Activated CD8-positive, alpha-beta memory T cell treated with anti-CD3 and anti-CD28 coated beads for 36 hours (primary cell): ENCODE results near the gene FBXW8. TPM values are rescaled to one million over a fixed set of nuclear protein-coding genes. Genes with fewer than 3 reads are reported as not detected.

Source experiments
- CTCF ChIA-PET: fragments of 350-600 bp; sonication (Branson Sonifier 250); formaldehyde crosslinking; loops from one replicate; lab custom pipeline; 2021; ENCODE audit warnings: antibody characterized with exemption; lab: Charles Lee
- POLR2A ChIA-PET: fragments of 350-600 bp; sonication (Branson Sonifier 250); formaldehyde crosslinking; loops from one replicate; lab custom pipeline; 2021; ENCODE audit warnings: antibody characterized with exemption; lab: Charles Lee
- total RNA-seq, 2 experiments: library from RNA; stranded (reverse); gene quantifications; one replicate each; pipeline ENCODE4 v1.2.3, GENCODE V29; 2021

FBXW8 gene
- total RNA-seq, 2 experiments from 2014 or later = 7.6 to 9.1 TPM

DNA sequence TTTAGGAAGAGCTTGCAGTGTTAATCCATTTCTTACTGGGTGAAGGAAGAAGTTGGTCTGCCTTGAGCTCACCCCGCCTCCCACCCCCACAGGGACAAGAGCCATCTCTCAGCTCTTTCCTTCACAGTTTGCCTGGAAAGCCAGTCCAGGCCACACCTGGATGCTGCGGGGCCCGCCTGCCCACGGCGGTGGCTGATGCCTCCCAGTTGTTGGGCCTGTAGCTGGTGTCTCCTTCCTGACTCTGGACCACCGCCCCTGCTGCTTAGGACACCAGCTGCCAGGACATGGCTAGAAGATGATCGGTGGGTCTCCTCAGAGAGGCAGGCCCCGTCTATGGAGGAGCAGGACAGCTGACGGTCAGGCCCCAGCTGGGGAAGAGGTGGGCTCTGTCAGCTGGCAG is 95.6 kb downstream of the FBXW8 start:
- ChIA-PET CTCF (interaction anchor here (0.6 kb wide), 1 partner anchor 139 kb away, joined by 3 read pairs; no protein-coding TSS in a partner anchor), POLR2A (no interaction called here)

DNA sequence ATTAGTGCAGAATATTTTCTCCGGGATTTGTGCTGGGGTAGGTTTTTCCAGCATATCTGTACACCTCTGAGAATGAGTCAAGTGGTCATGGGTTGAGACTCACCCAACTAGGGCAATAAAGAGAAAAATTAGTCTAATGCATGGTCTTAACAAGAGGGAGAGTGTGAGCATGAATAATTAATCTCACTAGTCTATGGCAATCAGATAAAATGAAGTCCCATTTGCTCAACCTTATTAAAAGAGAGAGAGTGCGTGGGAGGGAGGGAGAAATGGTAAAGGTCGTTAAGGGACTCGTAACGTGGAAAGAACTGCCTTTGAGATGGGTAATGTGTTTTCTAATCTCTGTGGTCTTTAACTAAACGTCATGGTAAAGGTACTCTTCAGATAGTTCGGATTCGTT is 96.8 kb downstream of the FBXW8 start:
- POLR2A ChIA-PET = no interaction called here
- CTCF ChIA-PET = no interaction called here

DNA sequence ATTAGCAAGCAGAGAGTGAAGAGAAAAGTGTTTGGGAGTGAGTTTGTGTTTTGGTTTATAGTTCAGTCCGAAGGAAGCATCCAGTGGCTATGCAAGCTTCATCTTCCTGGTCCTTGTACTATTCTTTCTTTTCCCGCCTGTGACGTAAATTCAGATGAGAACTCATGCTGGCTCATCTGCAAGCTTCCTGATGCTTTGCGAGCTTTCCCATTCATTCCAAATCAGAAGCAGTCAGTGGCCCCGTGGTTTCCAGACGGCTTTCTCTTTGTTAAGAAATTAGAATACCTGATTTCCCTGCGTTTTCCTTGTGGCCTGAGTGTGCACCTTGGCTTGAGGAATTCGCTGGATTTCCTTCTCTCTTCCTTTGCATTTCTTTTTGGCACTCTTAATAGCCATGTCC is 99.0 kb downstream of the FBXW8 start:
- CTCF ChIA-PET = no interaction called here

DNA sequence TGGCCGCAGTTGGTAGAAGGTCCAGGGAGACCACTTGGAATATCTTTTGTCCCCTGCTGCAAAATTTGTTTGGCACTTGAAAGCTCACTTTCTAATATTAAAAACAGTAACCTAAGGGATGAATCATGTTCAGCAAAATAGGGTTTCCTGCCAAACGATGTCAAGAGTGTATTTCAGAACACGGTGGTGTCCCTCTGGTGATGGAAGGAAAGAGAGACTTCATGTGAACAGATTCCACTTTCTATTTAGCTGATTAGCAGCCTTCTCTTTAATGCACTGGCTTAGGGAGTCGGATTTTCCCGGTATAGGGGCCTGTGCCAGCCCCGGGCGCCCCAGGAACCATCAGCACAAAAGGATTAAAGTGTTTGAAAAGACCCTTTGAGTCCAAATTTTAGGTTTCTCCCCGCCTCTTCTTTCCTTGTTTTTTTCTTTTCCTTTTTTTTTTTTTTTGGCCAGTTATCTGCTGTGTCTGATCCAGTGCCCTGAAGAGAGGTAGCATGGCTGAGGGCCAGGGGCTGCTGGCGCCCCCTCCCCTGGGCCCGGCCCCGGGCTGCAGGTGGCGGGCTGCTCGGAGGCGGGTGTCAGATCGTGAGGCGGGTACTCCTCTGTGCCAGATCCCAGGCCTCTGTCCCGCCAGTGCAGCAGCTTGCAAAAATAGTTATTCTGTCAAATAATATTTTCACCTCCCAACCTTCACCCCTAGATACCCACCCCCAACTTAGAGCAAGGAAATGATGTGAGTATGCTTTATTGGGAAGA is 100.1 kb downstream of the FBXW8 start:
- ChIA-PET POLR2A (no interaction called here), CTCF (no interaction called here)

More for the DNA sequence above, 99.0 kb downstream of the FBXW8 start:
- POLR2A ChIA-PET = no interaction called here

DNA sequence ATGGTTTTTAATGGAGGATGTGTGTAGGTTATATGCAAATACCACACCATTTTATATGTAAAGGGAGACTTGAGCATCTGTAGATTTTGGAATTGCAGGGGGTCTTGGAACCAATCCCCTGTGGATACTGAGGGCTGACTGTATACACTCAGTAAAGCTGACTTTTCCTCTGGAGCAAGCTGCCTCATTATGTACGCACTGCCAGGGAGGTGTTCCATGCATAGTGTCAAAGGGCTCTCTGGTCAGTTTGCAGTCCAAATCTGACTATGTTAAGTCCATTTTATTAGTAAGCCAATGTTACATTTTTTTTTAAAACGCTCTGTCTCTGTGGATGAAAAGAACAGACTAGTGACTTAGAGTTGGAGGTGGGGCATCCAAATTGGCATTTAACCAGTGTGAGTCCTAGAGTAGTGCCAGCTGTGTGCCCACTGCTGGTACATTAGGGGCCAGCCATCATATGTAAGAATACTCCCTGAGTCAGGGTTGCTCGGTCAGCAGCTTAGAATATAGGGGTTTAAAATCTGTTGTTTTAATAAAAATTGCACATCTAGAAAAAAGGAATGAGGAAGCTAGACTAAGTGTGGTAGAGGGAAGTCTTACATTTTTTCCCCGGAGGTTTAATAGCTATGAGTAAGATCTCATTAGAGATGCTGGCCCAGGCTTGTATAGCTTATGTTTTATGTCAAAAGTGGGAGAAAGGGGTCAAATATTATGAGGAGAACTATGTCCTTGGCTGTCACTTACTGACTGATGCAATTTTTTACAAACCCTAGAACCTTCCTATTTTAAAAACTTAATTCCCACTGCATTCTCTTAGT is 101.4 kb downstream of the FBXW8 start:
- ChIA-PET CTCF (interaction anchor here (1.4 kb wide), 1 partner anchor 14 kb away, joined by 4 read pairs; no protein-coding TSS in a partner anchor), POLR2A (no interaction called here)

DNA sequence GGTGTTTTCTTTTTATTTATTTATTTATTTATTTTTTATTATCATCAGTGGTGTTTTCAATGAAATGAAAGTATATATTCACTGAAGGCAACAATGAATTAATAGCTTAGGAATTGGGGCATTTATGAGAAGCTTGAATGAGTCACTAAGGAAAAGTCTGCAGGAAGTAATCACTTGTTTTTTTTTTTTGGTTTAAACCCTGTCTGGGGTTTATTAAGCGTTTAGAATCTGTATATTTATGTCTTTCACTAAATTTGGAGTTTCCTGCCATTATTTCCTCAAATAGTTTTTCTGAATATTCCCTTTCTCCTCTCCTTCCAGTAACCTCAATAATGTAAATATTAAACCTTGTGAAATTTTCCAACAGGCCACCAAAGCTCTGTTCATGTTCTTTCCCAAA is 103.0 kb downstream of the FBXW8 start:
- CTCF ChIA-PET = no interaction called here
- POLR2A ChIA-PET = no interaction called here

DNA sequence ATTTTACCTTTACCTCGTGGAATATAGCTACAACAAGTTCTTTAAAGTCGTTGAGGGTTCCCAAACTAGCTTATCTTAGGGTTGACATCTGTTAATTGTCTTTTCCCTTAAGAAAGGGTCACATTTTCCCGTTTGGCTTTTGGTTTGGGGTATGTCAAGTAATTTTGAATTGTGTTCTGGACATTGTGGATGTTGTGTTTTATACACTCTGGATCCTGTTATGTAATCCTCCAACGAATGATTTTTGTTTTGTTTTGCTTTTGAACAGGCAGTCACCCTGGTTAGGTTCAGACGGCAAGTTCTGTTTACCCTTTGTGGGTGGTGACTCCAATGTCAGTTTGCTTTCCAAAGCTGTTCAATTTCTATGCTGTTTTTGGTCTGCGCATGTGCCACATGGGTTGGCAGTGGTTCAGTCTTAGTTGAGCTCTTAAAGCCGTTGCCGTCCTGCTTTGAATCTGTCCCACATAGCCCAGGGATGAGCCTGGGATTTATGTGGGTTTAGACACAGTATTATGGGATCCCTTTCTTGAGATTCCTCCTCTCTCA is 103.7 kb downstream of the FBXW8 start:
- CTCF ChIA-PET = no interaction called here
- POLR2A ChIA-PET = no interaction called here

DNA sequence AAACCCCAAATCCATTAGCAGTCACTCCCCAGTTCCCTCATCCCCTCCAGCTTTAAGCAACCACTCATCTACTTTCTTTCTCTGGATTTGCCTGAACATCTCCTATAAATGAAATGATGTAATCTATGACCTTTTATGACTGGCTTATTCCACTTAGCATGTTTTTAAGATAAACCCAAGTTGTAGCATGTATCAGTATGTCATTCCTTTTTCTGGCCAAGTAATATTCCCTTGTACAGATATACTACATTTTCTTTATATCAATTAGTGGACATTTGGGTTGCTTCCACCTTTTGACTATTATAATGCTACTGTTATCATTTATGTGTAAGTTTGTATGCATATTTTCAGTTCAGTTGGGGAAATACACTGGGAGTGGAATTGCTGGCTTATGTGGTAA is 105.1 kb downstream of the FBXW8 start:
- POLR2A ChIA-PET = no interaction called here

DNA sequence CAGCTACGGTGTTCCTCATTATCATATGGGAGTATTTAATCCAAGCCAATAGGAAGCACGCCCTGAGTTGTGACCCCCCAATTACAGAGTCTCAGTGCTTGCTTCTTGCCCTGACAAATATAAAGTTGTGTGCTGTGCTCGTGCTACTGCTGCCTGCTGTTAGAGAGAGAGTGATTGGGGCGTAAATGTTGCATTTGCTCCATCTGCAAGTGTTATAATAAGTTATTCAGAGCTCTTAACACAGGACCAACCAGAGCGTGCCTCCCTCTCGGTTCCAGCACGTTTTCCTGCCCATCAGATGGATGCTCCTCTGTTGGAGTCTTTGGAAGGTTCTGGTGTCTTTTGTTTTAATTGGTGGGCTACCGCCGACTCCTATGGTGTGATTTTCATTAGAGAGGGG is 107.1 kb downstream of the FBXW8 start:
- POLR2A ChIA-PET = no interaction called here
- CTCF ChIA-PET = no interaction called here

More for the DNA sequence above, 105.1 kb downstream of the FBXW8 start:
- CTCF ChIA-PET = no interaction called here

DNA sequence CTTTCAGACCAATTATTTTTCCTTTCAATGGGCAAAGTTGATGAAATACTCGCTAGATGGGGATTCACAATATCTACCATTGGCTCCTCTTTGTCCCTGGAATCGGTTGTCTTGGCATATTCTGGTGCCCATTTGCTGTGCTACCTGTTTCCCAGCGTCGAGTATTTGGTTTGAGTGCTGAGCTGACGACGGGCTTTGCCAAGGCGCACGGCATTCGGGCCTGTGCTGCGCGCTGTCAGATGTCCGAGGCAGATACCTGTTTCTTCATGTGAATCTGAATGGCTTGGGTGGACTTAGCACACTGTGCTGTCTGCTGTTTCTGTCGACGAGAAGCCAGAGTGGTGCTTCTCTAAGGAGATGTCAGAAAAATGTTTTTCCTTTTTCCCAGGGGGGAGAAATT is 107.5 kb downstream of the FBXW8 start:
- ChIA-PET CTCF (no interaction called here), POLR2A (no interaction called here)

DNA sequence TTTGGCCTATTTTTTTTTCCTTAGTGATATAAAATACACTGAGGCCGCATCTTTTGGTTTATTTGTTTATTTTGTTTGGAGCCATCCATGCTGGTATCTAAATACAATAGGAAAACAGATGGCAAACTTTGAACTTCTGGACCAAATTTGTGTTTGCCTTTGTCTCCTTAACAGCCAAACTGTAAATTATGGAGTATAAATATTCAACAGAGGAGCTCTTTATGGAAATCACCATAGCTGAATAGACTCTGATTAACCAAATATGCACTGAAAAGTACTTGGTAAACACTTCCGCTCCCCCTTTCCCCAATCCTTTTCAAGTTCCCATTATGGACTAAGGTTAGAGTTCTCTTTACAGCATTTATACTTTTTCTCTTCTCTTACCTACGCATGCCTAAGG is 107.9 kb downstream of the FBXW8 start:
- ChIA-PET CTCF (no interaction called here), POLR2A (no interaction called here)

DNA sequence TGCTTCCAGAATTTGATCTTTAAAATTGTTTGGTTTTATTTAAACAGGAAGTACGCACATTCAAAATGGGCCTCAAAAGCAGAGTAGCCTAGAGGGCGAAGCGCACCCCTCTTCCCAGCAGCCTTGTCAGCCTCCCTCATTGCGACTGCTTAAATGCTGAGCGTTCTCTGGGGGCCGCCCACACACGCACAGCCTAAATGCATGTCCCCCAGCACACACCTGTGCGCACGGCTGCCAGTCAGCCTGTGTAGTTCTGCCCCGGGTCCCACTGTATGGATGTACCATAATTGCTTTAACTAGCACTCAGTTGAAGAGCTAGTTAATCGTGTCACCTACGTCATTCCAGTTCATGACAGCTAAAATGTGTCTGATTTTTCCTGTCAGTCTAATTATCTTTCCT is 109.1 kb downstream of the FBXW8 start:
- POLR2A ChIA-PET = no interaction called here
- CTCF ChIA-PET = no interaction called here

DNA sequence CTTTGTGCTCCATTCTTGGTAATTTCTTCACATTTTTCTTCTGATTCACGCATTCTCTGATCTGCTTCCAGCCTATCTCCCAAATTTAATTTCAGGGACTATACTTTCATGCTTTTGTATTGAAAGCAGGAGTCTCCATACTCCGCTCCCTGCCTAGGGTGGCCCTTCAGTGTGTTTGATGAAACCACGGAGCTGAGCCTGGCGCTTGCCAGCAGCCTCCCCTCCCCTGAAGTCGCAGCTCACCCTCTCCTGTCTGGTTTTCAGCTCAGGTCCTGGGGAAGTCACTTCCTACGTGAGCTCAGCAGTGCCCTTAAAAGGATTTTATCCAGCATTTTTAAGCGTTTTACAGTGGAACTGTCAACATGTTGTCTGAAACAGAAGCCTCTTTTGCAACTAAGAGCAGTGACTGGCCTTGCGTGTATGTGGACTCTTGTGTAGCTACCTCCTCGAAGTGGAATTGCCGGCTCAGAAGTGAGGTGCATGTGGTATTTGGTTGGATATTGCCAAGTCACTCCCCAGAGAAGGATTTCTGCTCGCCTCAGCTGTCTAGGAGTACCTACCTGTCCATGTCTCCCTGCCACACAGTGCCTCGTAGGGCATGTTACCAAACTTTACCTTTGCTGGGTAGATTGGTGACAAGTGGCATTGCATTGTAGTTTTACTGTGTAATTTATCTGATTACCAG is 109.9 kb downstream of the FBXW8 start:
- ChIA-PET CTCF (no interaction called here), POLR2A (no interaction called here)

DNA sequence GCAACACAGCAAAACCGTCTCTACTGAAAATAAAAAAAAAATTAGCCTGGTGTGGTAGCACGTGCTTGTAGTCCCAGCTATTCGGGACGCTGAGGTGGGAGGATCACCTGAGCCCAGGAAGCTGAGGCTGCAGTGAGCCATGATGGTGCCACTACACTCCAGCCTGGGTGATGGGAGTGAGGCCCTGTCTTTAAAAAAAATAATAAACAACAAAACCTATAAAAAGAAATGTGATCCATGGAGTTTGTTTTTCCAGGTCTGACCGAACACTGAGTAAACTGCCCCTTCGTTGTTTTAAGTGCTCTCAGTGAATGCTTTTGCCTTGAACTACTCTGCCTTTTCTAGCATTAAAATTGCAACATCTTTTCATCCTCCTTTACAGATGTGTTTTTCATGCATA is 111.7 kb downstream of the FBXW8 start:
- POLR2A ChIA-PET = no interaction called here
- CTCF ChIA-PET = interaction anchor here (2.8 kb wide), 1 partner anchor 97 kb away, joined by 8 read pairs; no protein-coding TSS in a partner anchor

DNA sequence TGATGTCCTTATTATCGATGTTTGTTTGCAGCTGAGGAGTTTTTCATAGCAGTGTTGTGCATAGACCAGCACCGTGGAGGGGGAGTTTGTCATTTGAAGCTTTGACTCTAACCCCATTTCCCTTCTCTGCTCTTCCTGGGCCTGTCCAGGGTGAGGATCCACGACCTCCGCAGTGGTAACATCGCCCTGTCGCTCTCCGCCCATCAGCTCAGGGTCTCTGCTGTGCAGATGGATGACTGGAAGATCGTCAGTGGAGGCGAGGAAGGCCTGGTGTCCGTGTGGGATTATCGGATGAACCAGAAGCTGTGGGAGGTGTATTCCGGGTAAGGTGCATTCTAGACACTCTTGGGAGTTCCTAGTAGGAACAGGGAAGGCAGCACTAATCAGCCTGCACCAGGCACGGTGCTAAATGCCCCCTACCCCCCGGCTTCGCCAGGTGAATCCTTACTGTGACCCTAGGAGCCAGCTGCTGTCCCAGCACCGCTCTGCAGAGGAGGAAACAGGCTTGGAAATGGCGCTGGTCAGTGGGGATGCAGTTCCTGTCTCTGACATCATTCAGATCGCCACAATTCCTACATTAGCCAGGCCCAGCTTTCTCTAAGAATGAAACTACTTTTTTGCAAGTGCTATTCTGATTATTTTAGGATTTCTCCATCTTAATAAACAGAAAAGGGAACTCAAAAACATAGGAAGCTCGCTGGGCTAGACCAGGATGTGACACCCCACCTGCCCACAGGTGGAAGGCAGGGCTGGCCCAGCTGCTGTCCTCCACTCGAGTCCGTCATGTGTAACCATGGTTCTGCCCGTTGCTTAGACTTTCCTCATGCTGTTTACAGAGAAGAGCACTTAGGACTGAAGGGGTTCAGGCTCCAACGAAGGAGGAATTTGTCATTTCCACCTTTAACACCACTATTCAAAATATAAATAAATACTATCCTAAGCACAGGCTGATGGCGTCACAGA is 113.5 kb downstream of the FBXW8 start:
- POLR2A ChIA-PET = no interaction called here
- CTCF ChIA-PET = interaction anchor here (0.9 to 2.8 kb wide), 3 partner anchors 11 to 321 kb away, joined by 3 to 8 read pairs (median 6); no protein-coding TSS in a partner anchor

DNA sequence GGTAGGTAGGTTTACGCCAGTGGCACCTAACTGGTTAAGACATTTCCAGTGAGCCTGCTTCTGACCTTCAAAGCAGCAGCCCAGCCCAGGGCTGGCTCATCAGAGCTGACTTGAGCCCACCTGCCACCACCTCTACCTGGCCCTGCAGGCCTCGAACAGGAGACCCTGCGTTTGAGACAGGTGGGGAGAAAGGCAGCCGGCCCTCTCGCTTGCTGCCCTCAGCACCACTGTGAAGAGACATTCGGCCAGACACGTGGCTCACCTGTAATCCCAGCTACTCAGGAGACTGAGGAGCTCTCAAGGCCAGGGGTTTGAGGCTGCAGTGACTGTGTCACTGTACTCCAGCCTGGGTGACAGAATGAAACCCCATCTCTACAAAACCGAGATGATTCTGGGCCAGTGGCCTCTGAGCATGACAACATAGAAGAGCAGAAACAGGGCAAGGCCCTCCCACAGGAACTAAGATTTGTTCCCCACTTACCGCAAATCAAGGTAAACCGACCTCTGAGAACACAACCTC is 114.3 kb downstream of the FBXW8 start:
- ChIA-PET POLR2A (no interaction called here), CTCF (interaction anchor here (2.8 to 3.0 kb wide), 2 partner anchors 95 kb away, joined by 8 to 24 read pairs; no protein-coding TSS in a partner anchor)

DNA sequence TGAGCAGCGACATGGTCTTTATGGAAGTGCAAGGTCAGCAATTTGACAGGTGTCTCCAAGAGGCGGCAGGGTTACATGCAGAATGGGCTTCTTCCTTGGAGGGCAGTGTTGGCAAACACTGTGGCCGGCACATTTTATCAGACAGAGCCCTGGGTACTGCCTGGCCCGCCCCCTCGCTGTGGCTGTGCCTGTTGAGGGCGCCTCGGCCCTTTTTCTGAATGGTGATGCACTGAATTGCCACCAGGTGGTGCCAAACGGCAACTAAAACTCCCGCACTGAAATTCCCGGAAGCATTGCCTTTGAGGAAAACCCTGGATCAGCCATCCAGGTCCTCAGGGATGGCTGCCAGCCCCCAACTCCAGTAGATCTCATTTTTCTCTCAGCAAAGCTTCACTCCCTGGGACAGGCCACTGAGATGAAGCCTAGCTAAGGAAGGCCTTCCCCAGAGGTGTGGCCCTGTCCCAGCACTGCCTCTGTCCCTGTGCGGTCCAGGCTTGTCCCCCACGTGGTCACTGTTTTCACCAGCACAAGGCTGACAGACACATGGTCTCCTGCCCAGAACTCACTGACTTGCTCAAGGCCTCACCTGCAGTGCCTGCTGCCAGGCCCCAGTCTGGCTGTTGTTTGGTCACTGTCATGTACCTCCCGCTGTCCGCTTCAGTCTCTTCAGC is 114.9 kb downstream of the FBXW8 start:
- POLR2A ChIA-PET = no interaction called here
- CTCF ChIA-PET = interaction anchor here (0.7 to 3.0 kb wide), 7 partner anchors 10 to 117 kb away, joined by 3 to 24 read pairs (median 3); no protein-coding TSS in a partner anchor

DNA sequence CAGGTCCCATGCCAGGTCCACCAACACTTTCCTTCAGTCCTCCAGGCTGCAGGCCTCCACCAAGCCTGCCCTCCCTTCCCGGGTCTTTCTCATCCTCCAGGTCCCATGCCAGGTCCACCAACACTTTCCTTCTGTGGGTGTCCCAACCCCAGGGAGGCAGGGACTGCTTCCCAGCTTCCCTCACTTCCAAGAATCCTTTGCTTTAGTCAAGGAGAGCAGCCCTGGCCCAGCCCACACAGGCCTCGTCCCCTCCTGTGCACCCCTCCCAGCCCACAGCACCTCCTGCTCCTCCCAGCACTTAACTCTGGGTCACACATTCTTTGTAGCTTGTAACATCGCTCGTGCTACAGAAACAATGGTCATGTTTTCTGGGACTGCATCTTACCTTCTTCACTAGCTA is 115.6 kb downstream of the FBXW8 start:
- ChIA-PET POLR2A (no interaction called here), CTCF (interaction anchor here (0.7 to 3.0 kb wide), 9 partner anchors 9 to 118 kb away, joined by 3 to 24 read pairs (median 3); no protein-coding TSS in a partner anchor)
